ENCODE data around the gene TRAF3. TPM values are rescaled to one million over a fixed set of nuclear protein-coding genes. Genes with fewer than 3 reads are reported as not detected.

TRAF3 gene, protein sequence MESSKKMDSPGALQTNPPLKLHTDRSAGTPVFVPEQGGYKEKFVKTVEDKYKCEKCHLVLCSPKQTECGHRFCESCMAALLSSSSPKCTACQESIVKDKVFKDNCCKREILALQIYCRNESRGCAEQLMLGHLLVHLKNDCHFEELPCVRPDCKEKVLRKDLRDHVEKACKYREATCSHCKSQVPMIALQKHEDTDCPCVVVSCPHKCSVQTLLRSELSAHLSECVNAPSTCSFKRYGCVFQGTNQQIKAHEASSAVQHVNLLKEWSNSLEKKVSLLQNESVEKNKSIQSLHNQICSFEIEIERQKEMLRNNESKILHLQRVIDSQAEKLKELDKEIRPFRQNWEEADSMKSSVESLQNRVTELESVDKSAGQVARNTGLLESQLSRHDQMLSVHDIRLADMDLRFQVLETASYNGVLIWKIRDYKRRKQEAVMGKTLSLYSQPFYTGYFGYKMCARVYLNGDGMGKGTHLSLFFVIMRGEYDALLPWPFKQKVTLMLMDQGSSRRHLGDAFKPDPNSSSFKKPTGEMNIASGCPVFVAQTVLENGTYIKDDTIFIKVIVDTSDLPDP
- total RNA-seq: 10 to 100 TPM; 74.4 to 76.8 TPM

DNA sequence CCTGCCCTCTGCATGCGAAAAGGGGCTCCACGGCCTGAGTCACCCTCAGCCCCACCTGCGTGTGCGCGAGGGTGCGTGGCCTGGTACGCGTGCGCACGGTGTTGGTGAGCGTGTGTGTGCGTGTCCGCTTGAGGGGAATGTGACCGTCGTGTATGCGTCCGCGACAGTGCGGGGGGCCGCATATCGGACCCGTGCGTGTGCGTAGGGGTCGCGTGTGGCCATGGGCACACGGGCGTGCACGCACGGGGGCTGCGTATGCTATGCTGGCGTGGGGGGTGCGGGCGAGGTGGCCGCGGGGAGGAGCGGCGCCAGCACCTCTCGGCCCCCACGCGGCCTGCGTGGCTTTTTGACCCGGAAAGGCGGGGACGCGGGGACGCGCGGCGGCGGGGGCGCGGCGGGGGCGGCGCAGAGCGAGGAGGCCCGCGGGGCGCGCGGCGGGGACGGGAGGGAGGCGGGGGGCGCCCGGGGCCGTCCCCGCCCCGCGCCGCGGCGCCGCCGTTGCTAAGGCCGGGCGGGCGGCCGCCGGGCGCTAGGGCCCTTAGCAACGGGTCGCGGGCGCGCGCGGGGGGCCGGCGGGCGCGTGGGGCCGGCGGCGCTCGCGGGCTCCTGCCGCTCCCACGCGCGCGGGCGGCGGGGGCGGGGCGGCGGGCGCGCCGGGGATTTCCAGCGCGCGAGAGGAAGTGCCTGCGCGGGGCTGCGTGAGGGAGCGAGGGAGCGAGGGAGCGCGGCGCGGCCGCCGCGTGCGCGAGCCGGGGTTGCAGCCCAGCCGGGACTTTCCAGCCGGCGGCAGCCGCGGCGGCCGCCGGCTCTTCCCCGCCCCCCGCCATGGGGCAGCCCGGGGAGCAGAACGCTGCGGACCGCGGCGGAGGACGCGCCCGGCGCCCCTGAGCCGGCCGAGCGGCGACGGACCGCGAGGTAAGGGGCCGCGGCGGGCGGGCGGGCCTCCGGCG is at the start of gene TRAF3:
TSS of gene TRAF3 (plus strand) at position 689 of the 950 bp plus-strand sequence. CDS start 92,753 bp downstream, outside the sequence.
- peak within 1 kb of the TSS; percentile 92 for H3K27ac Mint-ChIP-seq
- H3K9me3 Mint-ChIP-seq: no peaks in the 10 kb centered on the region
- peaks cover 52% of the 10 kb centered on the region for H3K4me1 Mint-ChIP-seq (ENCODE audit: low read depth)
- CTCF ChIA-PET: no interaction called here
- peak; percentile 83 for DNase-seq
- H3K27me3 Mint-ChIP-seq (ENCODE audit: low read depth): no peaks in the 10 kb centered on the region
- H3K4me3 Mint-ChIP-seq: peak within 1 kb of the TSS; percentile 80
- peaks cover 28% of the 10 kb centered on the region for H3K36me3 Mint-ChIP-seq (ENCODE audit: low read depth)
- intact Hi-C loops (cut with micrococcal nuclease): loop anchor here (5.0 kb wide), 4 partner anchors 105 to 1975 kb away; partner anchors contain the start of gene SIVA1

DNA sequence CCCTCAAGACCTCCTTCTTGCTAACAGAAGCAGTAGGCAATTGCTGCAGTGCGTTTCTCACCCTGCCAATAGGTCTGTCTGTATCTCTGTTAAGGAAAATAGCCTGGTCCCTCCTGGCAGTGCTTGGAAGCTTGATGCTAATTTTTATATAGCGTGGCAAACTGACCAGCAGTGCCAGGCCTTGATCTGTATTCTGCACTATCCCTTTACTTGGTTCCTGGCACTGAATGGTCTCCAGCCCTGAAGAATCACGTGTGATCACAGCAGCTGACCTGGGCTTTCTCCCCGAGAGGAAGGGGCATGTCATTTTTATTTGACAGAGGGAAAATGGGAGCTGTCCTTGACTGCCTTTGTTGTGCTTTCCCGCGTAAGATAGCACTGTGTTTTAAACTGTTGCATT is 48.7 kb upstream of the TRAF3 start:
- peaks cover 17% of the 10 kb centered on the region for H3K36me3 Mint-ChIP-seq (ENCODE audit: low read depth)
- CTCF ChIA-PET: no interaction called here
- H3K27ac Mint-ChIP-seq: no peak overlapping the region
- no peak overlapping the region for H3K4me3 Mint-ChIP-seq
- intact Hi-C loops (cut with micrococcal nuclease): no loop called here
- no peak for DNase-seq
- H3K27me3 Mint-ChIP-seq (ENCODE audit: low read depth): no peaks in the 10 kb centered on the region
- H3K9me3 Mint-ChIP-seq: no peaks in the 10 kb centered on the region
- H3K4me1 Mint-ChIP-seq (ENCODE audit: low read depth): no peaks in the 10 kb centered on the region

DNA sequence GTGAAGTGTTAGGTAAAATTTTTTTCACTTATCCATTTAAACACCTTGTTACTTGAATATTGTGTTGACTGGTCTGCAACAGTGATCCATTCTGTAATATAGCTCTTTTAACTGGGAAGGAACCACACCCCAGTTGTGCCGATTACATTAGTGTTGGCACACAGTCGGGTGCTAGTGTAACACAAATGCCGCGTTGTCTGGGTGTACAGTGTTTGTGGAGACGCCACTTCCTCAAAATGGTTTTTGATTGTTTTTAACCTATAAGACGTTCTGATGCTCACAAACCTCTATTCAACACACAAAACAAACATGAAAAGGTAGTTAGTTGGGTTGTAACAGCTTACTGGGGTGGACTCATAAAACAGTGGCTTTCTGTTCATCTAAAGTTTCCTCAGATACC is 48.0 kb upstream of the TRAF3 start:
- Mint-ChIP-seq H3K4me1 (ENCODE audit: low read depth) (no peaks in the 10 kb centered on the region), H3K27ac (no peak overlapping the region), H3K36me3 (ENCODE audit: low read depth) (peaks cover 15% of the 10 kb centered on the region), H3K27me3 (ENCODE audit: low read depth) (no peaks in the 10 kb centered on the region), H3K9me3 (no peaks in the 10 kb centered on the region), H3K4me3 (no peak overlapping the region)
- CTCF ChIA-PET: interaction anchor here (0.6 kb wide), 1 partner anchor 457 kb away, joined by 3 read pairs; no protein-coding TSS in a partner anchor
- intact Hi-C loops (cut with micrococcal nuclease): no loop called here
- no peak for DNase-seq

DNA sequence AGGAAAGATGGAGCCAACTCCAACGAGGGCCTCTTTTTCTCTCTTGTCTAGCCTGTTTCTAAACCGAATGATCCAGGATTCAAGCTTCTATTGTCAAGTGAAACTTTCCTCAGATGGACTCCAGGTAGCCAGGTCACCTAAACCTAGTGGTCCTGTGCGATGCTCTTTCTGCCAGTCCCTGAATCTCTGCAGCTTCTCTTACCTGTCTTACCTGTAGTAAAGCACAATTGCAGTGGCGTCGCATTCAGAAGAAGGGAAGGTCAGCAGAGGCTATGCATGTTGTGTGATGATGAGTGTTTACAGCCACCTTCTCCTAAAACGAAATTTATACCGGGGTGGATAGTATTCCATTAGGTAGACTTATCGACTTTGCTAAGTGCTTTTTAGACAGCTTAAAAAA is 47.4 kb upstream of the TRAF3 start:
- no peaks in the 10 kb centered on the region for H3K4me1 Mint-ChIP-seq (ENCODE audit: low read depth)
- H3K27me3 Mint-ChIP-seq (ENCODE audit: low read depth): no peaks in the 10 kb centered on the region
- CTCF ChIA-PET: interaction anchor here (0.6 kb wide), 1 partner anchor 456 kb away, joined by 3 read pairs; no protein-coding TSS in a partner anchor
- H3K4me3 Mint-ChIP-seq: no peak overlapping the region
- no peak for DNase-seq
- no peaks in the 10 kb centered on the region for H3K9me3 Mint-ChIP-seq
- H3K36me3 Mint-ChIP-seq (ENCODE audit: low read depth): peaks cover 15% of the 10 kb centered on the region
- no peak overlapping the region for H3K27ac Mint-ChIP-seq
- intact Hi-C loops (cut with micrococcal nuclease): no loop called here

DNA sequence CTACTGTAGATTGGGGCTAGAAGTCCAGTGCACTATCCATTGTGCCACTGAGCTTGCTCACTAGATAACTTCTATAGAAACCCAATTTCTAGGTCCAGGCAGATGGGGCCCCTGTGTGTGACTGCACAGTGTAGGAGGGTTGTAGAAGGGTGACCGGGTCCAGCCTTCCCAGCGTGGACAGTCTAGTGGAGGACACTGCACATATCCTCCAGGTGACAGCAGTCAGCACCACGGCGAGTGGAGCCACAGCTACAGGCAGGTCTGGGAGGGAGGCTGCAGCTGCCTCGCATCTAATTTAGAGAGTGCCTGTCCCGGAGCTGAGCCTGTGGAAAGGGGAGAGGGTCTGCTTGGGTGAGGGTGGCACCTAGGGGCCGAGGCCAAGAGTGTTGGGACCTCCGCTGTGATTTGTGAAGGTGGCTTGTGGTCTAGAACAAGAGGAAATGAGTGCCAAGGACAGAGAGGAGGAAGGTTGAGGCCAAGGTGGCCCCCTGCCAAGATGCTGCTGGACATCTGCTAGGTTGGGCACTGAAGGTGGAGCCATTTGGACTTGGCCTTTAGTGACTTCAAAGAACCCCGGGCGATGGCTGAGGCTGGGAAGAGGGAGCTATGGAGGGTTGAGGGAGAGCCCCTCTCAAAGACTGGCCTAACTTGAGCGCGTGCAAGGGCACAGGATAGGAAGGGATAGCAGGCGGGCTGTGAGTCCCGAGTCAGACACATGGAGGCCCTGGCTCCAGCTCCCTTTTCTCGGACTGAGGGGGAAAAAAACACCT is 46.0 kb upstream of the TRAF3 start:
- Mint-ChIP-seq H3K36me3 (ENCODE audit: low read depth) (peaks cover 10% of the 10 kb centered on the region), H3K27me3 (ENCODE audit: low read depth) (no peaks in the 10 kb centered on the region), H3K4me3 (no peak overlapping the region), H3K4me1 (ENCODE audit: low read depth) (no peaks in the 10 kb centered on the region), H3K9me3 (no peaks in the 10 kb centered on the region), H3K27ac (peak overlapping the region; percentile 63)
- no peak for DNase-seq
- intact Hi-C loops (cut with micrococcal nuclease): no loop called here
- CTCF ChIA-PET: no interaction called here

DNA sequence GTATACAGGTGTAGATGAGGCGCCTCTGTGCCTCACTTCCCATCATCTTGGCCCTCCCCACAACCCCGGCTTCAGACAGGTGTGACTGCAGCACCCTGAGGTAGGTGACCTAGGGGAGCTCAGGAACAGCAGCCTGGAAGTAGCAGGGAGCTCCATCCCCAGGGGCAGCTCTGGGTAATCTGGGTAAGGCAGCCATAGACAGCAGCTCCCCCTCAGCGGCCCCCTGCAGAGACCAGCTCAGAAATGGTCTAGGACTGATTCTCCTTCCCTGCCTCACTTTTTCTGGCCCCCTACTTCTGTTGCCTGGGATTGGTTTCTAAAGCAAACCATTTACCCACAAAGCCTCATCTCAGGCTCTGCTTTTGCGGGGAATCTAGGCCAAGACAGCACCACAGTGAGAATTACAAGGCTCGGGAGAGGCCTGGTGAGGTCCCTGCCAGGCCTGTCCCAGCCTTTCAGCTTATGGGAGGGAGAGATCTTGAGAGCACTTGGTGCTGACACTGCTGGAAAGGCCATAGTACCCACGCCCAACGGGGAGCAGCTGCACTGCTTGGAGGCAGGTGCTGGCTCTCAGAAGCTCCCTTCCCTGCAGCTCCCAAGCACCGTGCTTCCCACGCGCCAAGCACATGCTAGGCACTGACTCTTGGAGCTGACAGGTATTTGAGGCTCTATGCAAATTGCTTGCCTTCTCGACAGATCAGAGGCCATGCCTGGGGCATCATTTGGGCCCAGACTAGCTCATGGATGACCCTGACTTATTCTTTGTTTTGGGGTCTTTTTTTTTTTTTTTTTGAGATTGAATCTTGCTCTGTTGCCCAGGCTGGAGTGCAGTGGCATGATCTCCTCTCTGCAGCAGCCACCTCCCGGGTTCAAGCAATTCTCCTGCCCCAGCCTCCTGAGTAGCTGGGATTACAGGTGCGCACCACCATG is 45.1 kb upstream of the TRAF3 start:
- no peak overlapping the region for H3K4me3 Mint-ChIP-seq
- intact Hi-C loops (cut with micrococcal nuclease): no loop called here
- CTCF ChIA-PET: interaction anchor here (0.6 to 0.7 kb wide), 2 partner anchors 88 to 673 kb away, joined by 3 read pairs; no protein-coding TSS in a partner anchor
- no peaks in the 10 kb centered on the region for H3K27me3 Mint-ChIP-seq (ENCODE audit: low read depth)
- no peak overlapping the region for H3K27ac Mint-ChIP-seq
- DNase-seq: no peak
- no peaks in the 10 kb centered on the region for H3K9me3 Mint-ChIP-seq
- no peaks in the 10 kb centered on the region for H3K4me1 Mint-ChIP-seq (ENCODE audit: low read depth)
- peaks cover 6% of the 10 kb centered on the region for H3K36me3 Mint-ChIP-seq (ENCODE audit: low read depth)

DNA sequence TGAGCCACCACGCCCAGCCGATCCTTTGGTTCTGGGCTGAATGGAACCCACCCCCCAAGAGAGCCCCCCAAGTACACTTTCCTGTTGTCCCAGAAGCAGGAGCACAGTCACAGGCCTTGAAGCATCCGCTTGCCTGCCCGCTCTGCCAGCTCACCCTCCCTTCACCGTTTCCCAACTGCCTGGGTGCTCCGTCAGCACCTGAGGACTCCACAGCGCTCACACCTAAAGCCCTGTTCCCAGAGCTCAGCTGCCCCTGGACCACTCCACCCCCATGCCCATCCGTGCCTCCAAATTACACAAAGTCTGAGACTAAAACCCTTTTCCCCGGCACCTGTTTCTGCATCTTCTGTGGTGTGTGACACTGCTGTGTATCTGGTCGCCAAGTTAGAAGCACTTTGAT is 44.3 kb upstream of the TRAF3 start:
- CTCF ChIA-PET: interaction anchor here (0.6 kb wide), 1 partner anchor 87 kb away, joined by 3 read pairs; no protein-coding TSS in a partner anchor
- H3K27me3 Mint-ChIP-seq (ENCODE audit: low read depth): no peaks in the 10 kb centered on the region
- no peak for DNase-seq
- no peak overlapping the region for H3K27ac Mint-ChIP-seq
- H3K4me3 Mint-ChIP-seq: no peak overlapping the region
- H3K9me3 Mint-ChIP-seq: no peaks in the 10 kb centered on the region
- no peaks in the 10 kb centered on the region for H3K4me1 Mint-ChIP-seq (ENCODE audit: low read depth)
- peaks cover 3% of the 10 kb centered on the region for H3K36me3 Mint-ChIP-seq (ENCODE audit: low read depth)
- intact Hi-C loops (cut with micrococcal nuclease): no loop called here

DNA sequence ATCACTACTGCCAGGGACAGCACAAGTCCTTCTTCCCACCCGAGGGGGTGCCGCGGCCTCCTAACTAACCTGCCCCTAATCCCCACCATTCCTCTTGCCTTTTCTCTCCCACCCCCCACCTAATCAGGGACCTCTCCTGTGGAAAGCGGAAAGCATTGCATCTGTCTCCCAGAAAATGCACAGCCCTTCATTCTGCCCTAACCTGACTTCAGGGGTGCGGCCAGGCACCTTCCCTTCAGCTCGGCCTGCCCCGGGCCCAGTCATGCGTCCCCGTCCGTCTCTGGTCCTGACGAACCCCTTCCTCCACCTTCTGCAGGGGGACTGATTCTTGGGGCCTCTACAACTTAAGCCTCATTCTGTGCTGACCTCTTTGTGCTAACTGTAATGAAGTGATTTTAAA is 43.9 kb upstream of the TRAF3 start:
- no peaks in the 10 kb centered on the region for H3K4me1 Mint-ChIP-seq (ENCODE audit: low read depth)
- CTCF ChIA-PET: no interaction called here
- intact Hi-C loops (cut with micrococcal nuclease): no loop called here
- H3K9me3 Mint-ChIP-seq: no peaks in the 10 kb centered on the region
- no peaks in the 10 kb centered on the region for H3K27me3 Mint-ChIP-seq (ENCODE audit: low read depth)
- H3K36me3 Mint-ChIP-seq (ENCODE audit: low read depth): peaks cover 3% of the 10 kb centered on the region
- DNase-seq: no peak
- no peak overlapping the region for H3K27ac Mint-ChIP-seq
- H3K4me3 Mint-ChIP-seq: no peak overlapping the region

DNA sequence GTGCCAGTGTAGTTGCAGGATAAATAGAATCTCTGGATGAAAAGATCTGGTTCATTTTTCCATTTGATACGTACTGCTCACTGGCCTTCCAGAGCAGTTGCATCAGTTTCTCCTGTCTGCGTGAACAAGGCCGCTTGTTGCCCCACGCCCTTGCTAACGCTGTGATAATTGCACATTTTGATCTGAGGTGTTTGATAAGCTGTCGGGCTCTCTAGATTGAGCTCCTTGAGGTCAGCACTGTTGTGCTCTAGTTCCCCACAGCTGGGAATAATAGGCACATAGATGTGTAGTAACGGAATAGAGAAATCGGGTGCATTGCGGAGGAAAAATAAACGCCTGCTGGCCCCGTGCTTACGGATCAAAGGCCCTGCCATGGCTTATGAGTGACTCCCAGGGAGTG is 42.8 kb upstream of the TRAF3 start:
- no peak for DNase-seq
- Mint-ChIP-seq H3K9me3 (no peaks in the 10 kb centered on the region), H3K4me1 (ENCODE audit: low read depth) (no peaks in the 10 kb centered on the region), H3K4me3 (no peak overlapping the region), H3K27me3 (ENCODE audit: low read depth) (no peaks in the 10 kb centered on the region), H3K27ac (no peak overlapping the region), H3K36me3 (ENCODE audit: low read depth) (peaks cover 3% of the 10 kb centered on the region)
- CTCF ChIA-PET: interaction anchor here (0.6 to 1.0 kb wide), 3 partner anchors 144 to 560 kb away, joined by 3 to 4 read pairs (median 4); no protein-coding TSS in a partner anchor
- intact Hi-C loops (cut with micrococcal nuclease): no loop called here

DNA sequence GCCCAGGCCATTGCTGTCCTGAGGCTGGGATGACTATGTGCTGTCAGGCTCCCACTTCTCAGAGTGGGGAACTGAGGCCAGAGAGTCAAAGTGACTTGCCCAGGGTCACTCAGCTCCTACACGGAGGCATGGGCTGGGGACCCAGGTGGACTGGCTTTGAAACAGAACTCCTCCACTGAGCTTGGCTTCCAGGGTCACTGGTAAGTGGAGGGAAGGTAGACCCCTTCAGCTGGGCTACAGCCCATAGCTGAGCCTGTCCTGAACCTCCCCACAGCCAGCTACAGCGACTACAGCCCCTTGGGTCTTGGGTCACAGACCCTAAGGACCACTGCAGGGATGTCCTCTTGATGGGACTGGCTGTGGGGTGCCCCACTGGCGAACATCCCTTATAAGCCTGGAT is 40.3 kb upstream of the TRAF3 start:
- Mint-ChIP-seq H3K27me3 (ENCODE audit: low read depth) (no peaks in the 10 kb centered on the region), H3K27ac (no peak overlapping the region), H3K9me3 (peaks cover 3% of the 10 kb centered on the region), H3K4me1 (ENCODE audit: low read depth) (no peaks in the 10 kb centered on the region), H3K36me3 (ENCODE audit: low read depth) (peaks cover 2% of the 10 kb centered on the region), H3K4me3 (no peak overlapping the region)
- no peak for DNase-seq
- CTCF ChIA-PET: interaction anchor here (0.6 to 0.8 kb wide), 2 partner anchors 11 to 449 kb away, joined by 3 read pairs; no protein-coding TSS in a partner anchor
- intact Hi-C loops (cut with micrococcal nuclease): no loop called here

All from activated naive CD4-positive, alpha-beta T cell treated with anti-CD3 and anti-CD28 coated beads for 36 hours (primary cell).